Islet of Langerhans (tissue), 1 donor: ENCODE measurements around the gene ABCC1.
"Not testable (repeated sequence)": the region's sequence is repeated elsewhere in the genome, so short reads cannot be mapped to it uniquely, and the experiment has no call there.

ENCODE experiments used
- FAIRE-seq: peaks from one replicate; lab custom pipeline; 2011; peaks lifted over from hg19 to GRCh38; lab: Jason Lieb, UNC

Gene ABCC1

DNA sequence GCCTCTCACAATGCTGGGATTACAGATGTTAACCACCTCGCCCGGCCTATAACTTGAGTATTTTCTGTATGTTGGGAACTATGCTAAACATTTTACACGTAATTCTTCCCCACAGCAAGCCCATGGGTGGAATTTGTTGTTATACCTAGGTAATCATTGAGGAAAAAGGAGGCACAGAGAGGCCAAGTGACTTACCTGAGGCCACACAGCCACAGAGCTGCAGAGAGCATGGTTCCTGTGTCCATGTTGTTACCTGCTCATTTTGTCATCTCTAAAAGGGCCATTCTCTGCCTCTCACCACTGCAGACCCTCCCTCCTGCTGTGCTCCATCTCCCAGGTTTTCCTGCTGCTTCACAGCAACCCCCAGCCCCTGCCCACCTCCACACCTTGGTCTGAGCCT is 135.5 kb downstream of the ABCC1 start:
- FAIRE-seq, result no peak

DNA sequence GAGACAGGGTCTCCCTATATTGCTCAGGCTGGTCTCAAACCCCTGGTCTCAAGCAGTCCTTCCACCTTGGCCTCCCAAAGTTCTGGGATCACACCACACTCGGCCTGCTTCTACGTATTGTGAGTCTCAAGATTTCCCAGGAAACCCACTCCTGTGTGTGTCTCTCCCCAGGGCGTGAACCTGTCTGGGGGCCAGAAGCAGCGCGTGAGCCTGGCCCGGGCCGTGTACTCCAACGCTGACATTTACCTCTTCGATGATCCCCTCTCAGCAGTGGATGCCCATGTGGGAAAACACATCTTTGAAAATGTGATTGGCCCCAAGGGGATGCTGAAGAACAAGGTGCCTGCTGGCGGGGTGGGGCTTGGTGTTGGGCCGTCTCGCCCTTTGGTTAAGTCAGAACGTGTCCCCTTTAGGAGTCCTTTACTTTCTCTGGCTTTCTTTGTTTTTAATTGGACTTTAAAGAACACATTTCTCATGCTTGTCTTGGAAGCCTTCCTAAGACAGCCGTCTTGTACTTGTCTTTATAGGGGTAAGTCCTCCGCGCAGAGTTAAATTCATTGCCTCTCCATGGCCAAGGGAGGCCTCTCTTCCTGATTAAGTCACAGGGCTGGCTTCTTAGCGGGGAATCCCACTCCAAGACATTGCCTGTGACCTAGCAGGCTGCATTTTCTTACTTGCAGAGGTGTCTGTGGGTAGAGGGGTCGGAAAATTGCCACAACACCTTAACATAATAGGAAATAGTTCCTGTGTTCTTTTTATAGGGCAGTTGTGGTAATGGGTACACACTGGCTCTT is 137.4 kb downstream of the ABCC1 start:
- no peak for FAIRE-seq

DNA sequence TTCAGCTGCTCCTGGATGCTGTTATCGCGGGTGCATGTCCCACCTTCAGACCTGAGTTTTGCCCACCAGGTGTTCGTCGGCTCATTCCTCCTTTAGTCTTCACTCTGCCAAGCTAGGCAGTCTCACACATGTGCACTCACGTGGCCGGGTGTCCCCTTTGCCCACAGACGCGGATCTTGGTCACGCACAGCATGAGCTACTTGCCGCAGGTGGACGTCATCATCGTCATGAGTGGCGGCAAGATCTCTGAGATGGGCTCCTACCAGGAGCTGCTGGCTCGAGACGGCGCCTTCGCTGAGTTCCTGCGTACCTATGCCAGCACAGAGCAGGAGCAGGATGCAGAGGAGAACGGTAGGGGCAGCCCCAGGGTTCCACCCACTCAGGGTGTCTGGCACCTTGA is 140.8 kb downstream of the ABCC1 start:
- FAIRE-seq, result no peak

DNA sequence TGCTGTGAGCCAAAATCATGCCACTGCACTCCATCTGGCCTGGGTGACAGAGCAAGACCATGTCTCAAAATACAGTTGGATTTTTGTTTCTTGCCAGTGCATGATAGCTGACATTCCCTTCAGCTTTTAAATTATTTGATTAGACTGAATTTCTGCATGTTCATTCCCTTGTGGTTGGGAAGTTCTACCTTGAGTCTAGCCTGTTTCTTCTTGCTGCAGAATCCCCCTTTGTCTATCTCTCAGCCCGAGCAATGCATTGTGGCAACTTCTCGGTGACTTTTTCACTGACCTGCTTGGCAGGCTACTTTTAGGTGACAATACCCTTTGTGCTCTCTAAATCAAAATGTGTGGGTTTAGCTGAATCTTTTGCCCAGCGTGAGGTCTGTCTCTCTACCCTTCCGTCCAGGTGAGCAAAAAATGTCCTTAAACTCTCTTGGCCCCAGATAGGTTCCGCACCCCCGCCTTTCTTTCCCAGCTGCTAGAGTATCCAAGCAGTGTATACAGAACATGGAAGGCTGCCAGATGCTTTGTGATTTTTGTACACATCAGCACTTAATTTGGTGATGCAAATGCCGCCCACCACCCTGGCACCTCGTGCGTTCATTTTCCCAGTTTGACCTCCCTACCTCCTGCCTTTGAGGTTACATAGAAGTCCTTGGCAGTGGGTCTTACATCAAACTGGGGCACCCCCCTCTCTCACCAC is 143.7 kb downstream of the ABCC1 start:
- FAIRE-seq, result no peak

DNA sequence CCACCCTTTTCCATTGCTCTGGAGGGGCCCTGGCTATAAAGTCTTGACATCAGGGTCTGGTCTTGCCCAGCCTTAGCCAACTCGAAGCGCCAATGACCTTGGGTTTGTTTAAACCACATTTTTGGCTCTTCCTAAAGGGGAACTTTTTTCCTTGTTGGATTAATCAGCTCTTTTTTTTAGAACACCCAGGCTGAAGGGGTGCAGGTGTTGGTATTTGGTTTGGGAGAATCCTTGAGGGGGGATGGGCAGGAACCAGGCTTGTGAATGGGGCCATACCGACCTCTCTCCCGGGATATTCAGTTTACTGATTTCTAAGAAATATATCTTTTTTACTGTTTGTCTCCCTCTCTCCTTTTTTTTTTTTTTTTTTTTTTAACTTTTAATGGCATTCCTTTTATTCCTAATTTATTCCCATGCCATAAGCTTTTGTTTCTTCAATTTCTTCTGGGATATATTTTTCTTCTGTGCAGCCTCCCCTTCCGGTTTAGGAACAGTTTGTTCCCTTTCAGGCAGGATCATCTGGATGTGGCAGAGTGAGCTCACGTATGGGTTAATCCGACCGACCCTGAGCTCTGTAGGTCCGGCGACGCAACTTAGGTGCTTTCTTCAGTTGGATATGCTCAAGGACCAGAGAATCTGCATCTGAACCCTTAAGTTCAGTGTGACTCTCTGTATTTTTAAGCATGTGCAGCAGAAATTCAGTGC is 144.4 kb downstream of the ABCC1 start:
- no peak for FAIRE-seq

DNA sequence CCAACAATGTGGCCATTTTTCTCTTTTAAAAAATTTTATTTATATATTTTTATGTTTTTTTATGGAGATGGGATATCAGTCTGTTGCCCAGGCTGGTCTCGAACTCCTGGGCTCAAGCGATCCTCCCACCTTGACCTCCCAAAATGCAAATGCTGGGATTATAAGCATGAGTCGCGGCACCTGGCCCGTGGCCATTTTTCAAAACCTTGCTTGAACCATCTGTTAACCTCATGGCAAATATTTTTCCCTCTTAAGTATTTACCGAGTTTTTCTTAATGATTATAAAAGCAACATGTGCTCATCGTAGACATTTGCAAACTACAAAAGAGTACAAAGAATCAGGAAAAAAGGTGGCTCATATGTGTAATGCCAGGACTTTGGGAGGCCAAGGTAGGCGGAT is 146.2 kb downstream of the ABCC1 start:
- FAIRE-seq, result no peak

DNA sequence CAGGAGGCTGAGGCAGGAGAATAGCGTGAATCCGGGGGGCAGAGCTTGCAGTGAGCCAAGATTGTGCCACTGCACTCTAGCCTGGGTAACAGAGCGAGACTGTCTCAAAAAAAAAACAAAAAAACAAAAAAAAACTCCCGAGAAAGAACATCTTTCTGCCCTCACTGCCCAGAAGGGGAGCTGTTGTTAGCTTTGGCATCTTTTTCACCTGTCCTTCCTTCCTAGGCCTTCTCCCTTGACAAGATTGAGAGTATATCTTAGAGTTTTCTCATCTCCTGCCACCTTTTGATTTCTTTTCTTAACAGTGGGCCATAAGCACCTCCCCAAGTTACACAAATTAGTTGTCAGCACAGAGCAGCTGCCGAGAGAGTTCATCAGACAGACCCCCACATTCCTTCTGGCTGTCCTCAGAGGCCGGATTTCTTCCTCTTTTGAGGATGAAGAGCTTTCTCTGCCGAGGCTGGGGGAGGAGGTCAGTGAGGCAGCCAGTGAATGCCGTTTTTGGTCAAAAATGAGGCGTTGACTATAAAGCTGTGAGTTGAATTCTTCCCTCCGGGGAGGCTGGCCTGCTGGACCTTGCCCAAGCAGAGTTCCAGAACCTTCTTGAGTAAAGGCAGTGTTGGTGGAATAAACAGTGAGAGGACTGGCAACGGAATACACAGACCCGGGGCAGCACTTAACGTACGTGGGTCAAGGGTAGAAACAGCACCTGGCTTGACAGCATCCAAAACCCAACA is 146.9 kb downstream of the ABCC1 start:
- no peak for FAIRE-seq

DNA sequence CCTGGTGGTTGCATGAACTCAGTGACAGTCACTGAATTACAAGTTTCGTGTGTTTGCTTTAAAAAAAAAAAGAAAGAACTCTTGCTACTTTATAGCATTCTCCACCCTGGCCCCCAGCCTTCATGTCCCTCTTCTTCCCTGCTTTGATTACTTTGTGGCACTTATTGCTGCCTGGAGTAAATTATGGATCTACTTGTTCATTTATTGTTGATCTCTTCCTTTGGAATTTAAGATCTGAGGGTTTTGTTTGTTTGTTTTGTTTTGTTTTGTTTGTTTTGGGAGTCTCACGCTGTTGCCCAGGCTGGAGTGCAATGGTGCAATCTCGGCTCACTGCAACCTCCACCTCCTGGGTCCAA is 147.4 kb downstream of the ABCC1 start:
- FAIRE-seq, result no peak

DNA sequence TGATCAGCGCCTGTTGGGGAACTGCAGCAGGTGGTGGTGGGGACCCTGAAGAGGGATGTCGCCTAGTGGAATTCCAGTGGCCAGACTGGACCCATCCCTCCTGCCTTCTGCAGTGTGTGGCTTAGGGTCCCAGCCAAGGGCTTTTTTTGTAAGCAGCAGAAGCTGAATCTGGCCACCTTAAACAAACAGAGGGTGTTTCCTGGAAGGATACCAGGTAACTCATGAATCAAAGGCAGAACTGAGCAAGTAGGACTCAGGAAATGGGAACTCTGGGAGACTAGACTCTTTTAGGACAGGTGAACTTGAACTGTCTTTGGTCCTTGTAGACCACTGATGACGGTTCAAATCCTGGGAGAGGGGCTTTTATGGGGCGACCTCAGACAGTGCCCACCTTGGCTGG is 149.9 kb downstream of the ABCC1 start:
- FAIRE-seq, result no peak

DNA sequence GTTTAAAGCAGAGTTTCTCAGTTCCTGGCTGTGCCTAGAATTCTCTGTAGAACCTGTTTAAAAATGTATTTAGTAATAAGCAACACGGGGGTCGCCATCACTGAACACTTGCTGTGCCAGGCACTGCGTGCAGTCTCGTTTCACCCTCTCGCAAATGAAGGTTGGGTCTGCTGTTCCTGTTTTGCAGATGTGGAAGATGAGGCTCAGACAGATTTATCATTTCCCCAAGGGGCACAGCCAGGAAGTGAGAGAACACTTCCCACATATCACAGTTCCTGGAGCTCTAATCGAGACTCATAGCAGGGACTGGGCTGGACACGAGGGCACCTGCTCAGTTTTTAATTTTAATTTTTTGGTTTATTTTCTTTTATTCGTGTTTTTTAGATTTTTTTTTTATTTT is 151.2 kb downstream of the ABCC1 start:
- no peak for FAIRE-seq

DNA sequence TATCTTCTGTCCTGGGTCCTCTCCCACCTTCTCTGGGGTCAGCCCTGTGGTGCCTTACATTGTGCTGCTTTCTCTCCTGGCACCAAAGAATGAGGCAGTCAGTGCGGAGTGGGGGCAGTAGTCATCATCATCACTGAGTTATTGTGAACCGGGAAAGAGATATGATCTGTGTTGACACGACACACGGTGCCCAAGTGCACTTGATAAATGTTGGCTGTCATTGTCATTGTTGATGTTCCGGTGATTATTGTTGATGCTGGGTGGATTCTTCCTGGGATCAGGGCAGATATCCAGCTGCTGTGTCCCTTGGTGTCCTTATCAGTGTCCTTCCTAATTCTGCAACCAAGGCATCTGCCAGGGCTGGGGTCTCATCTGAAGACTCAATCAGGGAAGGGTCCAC is 152.2 kb downstream of the ABCC1 start:
- FAIRE-seq, result no peak

DNA sequence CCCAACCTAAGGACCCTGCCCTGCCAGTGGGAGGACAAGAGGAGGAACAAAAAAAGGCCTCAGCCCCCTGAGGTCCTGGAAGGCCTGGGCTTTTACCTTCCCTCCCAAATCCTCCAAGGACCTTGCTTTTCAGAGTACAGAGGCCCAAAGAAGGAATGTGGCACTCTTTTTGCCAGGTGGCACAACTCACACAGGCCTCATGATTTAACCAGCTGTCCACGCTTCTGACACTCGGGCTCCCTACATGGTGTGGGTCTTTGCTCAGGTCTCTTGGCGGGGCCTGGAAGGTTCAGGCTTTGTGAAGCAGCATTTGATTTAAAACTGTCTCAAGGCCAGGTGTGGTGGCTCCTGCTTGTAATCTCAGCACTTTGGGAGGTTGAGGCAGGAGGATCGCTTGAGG is 153.3 kb downstream of the ABCC1 start:
- no peak for FAIRE-seq

DNA sequence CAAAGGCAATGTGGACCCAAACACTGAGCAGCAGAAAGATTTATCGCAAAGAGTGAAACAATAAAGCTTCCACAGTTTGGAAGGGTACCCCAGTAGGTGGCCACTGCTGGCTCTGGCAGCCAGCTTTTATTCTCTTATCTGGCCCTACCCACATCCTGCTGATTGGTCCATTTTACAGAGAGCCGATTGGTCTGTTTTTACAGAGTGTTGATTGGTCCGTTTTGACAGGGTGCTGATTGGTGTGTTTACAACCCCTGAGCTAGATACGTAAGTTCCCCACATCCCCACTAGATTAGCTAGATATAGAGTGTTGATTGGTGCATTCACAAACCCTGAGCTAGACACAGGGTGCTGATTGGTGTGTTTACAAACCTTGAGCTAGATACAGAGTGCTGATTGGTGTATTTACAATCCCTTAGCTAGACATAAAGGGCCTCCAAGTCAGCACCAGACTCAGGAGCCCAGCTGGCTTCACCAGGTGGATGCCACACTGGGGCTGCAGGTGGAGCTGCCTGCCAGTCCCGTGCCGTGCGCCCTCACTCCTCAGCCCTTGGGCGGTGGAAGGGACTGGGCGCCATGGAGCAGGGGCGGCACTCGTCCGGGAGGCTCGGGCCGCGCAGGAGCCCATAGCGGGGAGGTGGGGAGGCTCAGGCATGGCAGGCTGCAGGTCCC is 154.9 kb downstream of the ABCC1 start:
- not testable (repeated sequence) for FAIRE-seq

DNA sequence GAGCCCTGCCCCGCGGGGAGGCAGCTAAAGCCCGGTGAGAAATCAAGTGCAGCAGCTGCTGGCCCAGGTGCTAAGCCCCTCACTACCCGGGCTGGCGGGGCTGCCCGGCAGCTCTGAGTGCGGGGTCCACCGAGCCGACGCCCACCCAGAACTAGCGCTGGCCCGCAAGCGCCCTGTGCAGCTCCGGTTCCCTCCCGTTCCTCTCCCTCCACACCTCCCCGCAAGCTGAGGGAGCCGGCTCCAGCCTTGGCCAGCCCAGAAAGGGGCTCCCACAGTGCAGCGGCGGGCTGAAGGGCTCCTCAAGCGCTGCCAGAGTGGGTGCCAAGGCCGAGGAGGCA is 155.4 kb downstream of the ABCC1 start:
- not testable (repeated sequence) for FAIRE-seq

DNA sequence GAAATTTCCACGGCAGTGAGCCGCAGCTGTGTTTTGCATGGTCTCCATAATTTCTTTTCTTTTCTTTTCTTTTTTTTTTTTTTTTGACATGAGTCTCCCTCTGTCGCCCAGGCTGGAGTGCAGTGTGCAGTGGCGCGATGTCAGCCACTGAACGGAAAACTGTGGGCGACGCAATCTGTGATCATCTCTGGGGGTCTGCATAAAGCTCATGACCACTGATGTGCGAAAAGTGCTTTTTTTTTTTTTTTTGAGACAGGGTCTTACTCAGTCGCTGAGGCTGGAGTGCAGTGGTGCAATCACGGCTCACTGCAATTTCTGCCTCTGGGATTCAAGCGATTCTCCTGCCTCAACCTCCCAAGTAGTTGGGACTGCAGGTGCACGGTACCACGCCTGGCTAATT is 156.2 kb downstream of the ABCC1 start:
- FAIRE-seq, result no peak

DNA sequence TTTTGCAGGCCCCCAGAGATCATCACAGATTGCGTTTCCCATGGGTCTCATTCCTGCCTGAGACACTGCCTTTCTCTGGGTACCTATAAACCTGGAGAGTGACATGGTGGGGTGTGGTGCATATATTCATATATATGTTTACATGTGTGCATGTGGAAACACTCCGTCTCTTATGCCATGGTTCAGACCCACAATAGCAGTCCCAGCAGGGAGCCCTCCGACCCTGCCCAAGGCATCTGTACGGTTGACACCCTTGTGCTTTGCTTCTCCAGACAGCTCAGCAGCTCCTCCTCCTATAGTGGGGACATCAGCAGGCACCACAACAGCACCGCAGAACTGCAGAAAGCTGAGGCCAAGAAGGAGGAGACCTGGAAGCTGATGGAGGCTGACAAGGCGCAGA is 157.1 kb downstream of the ABCC1 start:
- no peak for FAIRE-seq

DNA sequence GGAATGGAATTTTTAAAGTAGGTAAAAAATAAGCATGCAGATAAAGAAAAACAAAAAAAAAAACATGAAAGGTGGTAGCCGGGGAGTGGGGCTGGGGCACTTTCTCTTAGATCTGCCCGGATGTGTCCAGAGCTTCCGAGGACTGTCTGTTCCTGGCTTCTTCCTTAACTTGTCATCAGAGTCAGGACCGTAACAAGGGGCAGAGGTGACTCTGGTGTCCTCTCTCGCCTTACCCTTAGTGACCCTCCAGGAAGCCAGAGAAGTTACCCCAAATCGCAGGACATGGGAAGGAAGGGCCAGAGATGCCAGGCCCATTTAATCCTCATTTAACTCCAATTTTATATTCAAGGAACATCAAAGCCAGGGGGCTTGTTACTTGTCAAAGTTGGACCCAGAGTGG is 158.4 kb downstream of the ABCC1 start:
- FAIRE-seq, result no peak

DNA sequence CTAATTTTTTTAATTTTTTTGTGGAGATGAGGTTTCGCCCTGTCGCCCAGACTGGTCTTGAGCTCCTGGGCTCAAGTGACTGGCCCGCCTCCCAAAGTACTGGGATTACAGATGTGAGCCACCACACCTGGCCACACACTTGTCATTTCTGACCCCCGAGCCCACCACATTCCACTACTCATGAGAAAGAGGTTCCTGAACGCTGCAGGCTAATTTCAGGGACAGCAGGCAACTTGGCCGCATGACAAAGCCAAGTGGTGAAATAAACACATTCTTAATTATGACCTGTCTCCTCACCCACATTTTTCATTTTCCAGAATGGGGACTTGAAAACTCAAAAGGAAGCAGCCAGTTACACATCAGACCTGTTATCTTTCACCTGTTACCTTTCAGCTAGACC is 159.3 kb downstream of the ABCC1 start:
- FAIRE-seq, result no peak

DNA sequence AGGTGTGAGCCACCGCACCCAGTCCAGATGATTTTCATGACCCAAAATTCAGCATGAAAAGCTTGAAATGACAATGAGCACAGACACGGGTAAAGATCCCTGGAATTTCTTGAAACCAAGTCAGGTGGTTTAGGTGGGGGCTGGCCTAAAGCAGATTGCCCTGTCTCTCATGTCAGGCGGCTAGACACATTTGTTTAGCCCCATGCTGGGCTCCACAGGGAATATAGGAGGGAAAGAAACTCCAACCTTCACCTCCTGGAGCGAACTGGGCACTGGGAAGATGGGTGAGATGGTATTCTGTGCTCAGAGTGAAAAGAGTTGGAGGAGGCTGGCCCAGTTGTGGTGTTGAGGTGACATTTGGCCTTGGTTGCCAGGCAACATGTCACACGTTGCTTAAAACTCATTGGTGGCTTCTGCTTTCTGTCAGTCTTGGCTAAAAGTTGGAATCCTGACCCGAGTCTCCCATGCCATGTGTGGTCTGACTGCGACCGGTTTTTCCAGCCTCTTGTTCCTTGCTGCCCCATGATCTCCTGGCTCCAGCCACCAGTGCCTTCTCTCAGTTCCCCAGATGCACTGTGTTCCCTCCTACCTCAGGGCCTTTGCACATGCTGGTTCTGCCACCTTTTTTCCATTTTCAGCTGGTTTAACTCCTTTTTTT is 160.2 kb downstream of the ABCC1 start:
- no peak for FAIRE-seq

DNA sequence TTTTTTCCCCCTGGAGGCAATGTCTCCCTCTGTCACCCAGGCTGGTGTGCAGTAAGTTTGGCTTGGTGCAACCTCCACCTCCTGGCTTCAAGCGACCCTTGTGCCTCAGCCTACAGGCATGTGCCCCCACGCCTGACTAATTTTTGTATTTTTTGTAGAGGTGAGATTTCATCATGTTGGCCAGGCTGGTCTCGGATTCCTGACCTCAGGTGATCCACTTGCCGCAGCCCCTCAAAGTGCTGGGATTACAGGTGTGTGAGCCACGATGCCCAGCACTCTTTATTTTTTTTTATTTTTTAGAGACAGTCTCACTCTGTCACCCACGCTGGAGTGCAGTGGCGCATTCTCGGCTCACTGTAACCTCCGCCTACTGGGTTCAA is 160.7 kb downstream of the ABCC1 start:
- no peak for FAIRE-seq

DNA sequence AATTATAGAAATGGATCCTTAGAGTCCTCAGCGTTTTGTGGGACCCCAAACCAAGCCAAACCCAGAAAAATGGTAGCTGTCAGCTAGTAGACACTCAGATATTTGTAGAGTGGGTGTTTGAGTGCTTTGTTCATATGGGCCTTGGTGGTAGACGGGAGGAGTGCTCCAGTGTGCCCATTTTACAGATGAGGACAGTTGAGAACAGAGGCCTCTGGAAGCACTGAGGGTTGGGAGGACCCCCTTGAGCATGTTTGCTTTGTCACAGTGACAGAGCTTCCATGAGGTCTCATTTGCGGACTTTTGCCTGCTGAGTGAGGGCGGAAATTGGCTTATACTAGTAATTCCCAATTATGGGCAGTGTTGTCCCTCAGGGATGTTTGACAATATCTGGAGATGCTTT is 162.2 kb downstream of the ABCC1 start:
- no peak for FAIRE-seq
